HCT116 (cell line): ENCODE measurements around the gene TMEM86B. TPM values are rescaled to one million over a fixed set of nuclear protein-coding genes. Genes with fewer than 3 reads are reported as not detected.

Source experiments
- ATAC-seq: fragments of 200-7000 bp; cut with Tn5 transposase; 2 replicates; pipeline ENCODE4 v1.9.1; 2020; ENCODE audit warnings: mild to moderate bottlenecking, moderate library complexity
- BruUV-seq: library from RNA; stranded (reverse); fragments of 400-500 nt; replicated peaks from 2 replicates; lab custom pipeline; 2021; lab: Mats Ljungman, UMichigan
- CTCF ChIA-PET: fragments of 300-600 bp; sonication (Branson Sonifier 250); formaldehyde crosslinking; loops from one replicate; lab custom pipeline; 2021; ENCODE audit warnings: antibody characterized with exemption; lab: Charles Lee
- POLR2A ChIA-PET: fragments of 300-600, 350-600 bp; sonication (Branson Sonifier 250); formaldehyde crosslinking; loops from one replicate; lab custom pipeline; 2021; ENCODE audit warnings: antibody characterized with exemption; lab: Charles Lee
- RAD21 ChIA-PET, 2 experiments: fragments of 300-600 bp; sonication (Branson Sonifier 250); formaldehyde crosslinking; loops; one replicate each; lab custom pipeline; 2023; ENCODE audit warnings: low total read pairs in 2 of 2; ENCODE audit not compliant: uncharacterized antibody in 2 of 2, unreplicated experiment in 2 of 2, low non-redundant PET in 1 of 2; lab: Charles Lee
- DNase-seq: peaks from one replicate; pipeline ENCODE4 v3.0.0-alpha.2; 2010; ENCODE audit warnings: low read depth, low spot score
- H2AFZ ChIP-seq: fragments of 200-600 bp; shearing (Covaris generic), sonication (generic); 2 replicates; pipeline ENCODE4 v1.6.1; 2017; ENCODE audit warnings: low read depth, mixed run types, mixed read lengths, antibody characterized with exemption, low read length; ENCODE audit not compliant: poor library complexity, severe bottlenecking
- H3K27ac ChIP-seq: 2 replicates; pipeline ENCODE4 v1.5.1; 2012; ENCODE audit warnings: low read depth, low read length
- H3K27me3 ChIP-seq: fragments of 200-600 bp; sonication (generic); 2 replicates; pipeline ENCODE4 v1.6.1; 2016; ENCODE audit warnings: mixed run types, low read length, mixed read lengths; ENCODE audit not compliant: insufficient read depth
- H3K36me3 ChIP-seq, 2 experiments: fragments of 200-500 bp in 1 of 2; fragments of 200-600 bp in 1 of 2; sonication (Bioruptor generic) in 1 of 2; sonication (generic) in 1 of 2; 2 replicates each; pipeline versions ENCODE4 v1.5.1 to v1.6.1; 2014 to 2016; ENCODE audit warnings: low read length in 2 of 2, inconsistent platforms in 1 of 2, mixed read lengths in 1 of 2, mixed run types in 1 of 2; ENCODE audit not compliant: insufficient read depth in 2 of 2, control insufficient read depth in 1 of 2
- H3K4me1 ChIP-seq, 2 experiments: fragments of 200-600 bp in 1 of 2; sonication (generic) in 1 of 2; 2 replicates each; pipeline versions ENCODE4 v1.5.1 to v1.6.1; 2012 to 2017; ENCODE audit warnings: low read length in 2 of 2, inconsistent platforms in 1 of 2, mild to moderate bottlenecking in 1 of 2, mixed read lengths in 1 of 2, mixed run types in 1 of 2, moderate library complexity in 1 of 2; ENCODE audit not compliant: insufficient read depth in 2 of 2, control insufficient read depth in 1 of 2
- H3K4me2 ChIP-seq: fragments of 200-600 bp; sonication (generic); 2 replicates; pipeline ENCODE4 v1.6.1; 2017; ENCODE audit warnings: mixed run types, low read length, mixed read lengths
- H3K4me3 ChIP-seq, 2 experiments: fragments of 200-600 bp in 1 of 2; sonication (generic) in 1 of 2; replicated peaks in 1 of 2; 2 replicates each; pipeline ENCODE4 v1.5.1; 2011 to 2016; ENCODE audit warnings: low read length in 2 of 2, control low read depth in 1 of 2, low read depth in 1 of 2, mild to moderate bottlenecking in 1 of 2, mixed read lengths in 1 of 2, mixed run types in 1 of 2
- H3K79me2 ChIP-seq: fragments of 200-600 bp; sonication (generic); 2 replicates; pipeline ENCODE4 v1.6.1; 2017; ENCODE audit warnings: mild to moderate bottlenecking, mixed run types, low read length, moderate library complexity, mixed read lengths; ENCODE audit not compliant: insufficient read depth
- H3K9ac ChIP-seq: fragments of 200-600 bp; sonication (generic); 2 replicates; pipeline ENCODE4 v1.6.1; 2016; ENCODE audit warnings: low read length, mixed read lengths
- H3K9me2 ChIP-seq: fragments of 200-600 bp; sonication (generic), shearing (Covaris generic); 2 replicates; pipeline ENCODE4 v1.6.1; 2017; ENCODE audit warnings: mixed run types, mild to moderate bottlenecking, moderate library complexity; ENCODE audit not compliant: insufficient read depth
- H3K9me3 ChIP-seq, 2 experiments: fragments of 200-500 bp in 1 of 2; fragments of 200-600 bp in 1 of 2; sonication (Bioruptor generic) in 1 of 2; sonication (generic) in 1 of 2; 2 replicates each; pipeline ENCODE4 v1.6.1; 2014 to 2017; ENCODE audit warnings: low read length in 2 of 2, mixed read lengths in 2 of 2, inconsistent platforms in 1 of 2, low read depth in 1 of 2, mild to moderate bottlenecking in 1 of 2, mixed run types in 1 of 2, moderate library complexity in 1 of 2; ENCODE audit not compliant: control insufficient read depth in 1 of 2, insufficient read depth in 1 of 2
- H4K20me1 ChIP-seq: fragments of 200-600 bp; sonication (generic), shearing (Covaris generic); 2 replicates; pipeline ENCODE4 v1.6.1; 2017; ENCODE audit warnings: mixed run types, mild to moderate bottlenecking, moderate library complexity; ENCODE audit not compliant: insufficient read depth
- CBX3 ChIP-seq: IDR thresholded peaks from 2 replicates; pipeline ENCODE4 v1.6.1; 2012; ENCODE audit warnings: low read depth
- CEBPB ChIP-seq: IDR thresholded peaks from 2 replicates; pipeline ENCODE4 v1.6.1; 2012; ENCODE audit warnings: low read depth
- EGR1 ChIP-seq: IDR thresholded peaks from 2 replicates; pipeline ENCODE4 v1.6.1; 2012; ENCODE audit warnings: low read depth
- ELF1 ChIP-seq: IDR thresholded peaks from 2 replicates; pipeline ENCODE4 v1.6.1; 2012; ENCODE audit warnings: low read depth, borderline replicate concordance
- EZH2 ChIP-seq: fragments of 200-600 bp; sonication (generic); IDR thresholded peaks from 2 replicates; pipeline ENCODE4 v1.6.1; 2017; ENCODE audit warnings: antibody characterized with exemption, mixed run types
- EZH2phosphoT487 ChIP-seq: fragments of 200-600 bp; IDR thresholded peaks from 2 replicates; pipeline ENCODE4 v1.6.1; 2018; ENCODE audit warnings: antibody characterized with exemption, borderline replicate concordance
- FOSL1 ChIP-seq: IDR thresholded peaks from 2 replicates; pipeline ENCODE4 v1.6.1; 2012; ENCODE audit warnings: low read depth
- JUND ChIP-seq: IDR thresholded peaks from 2 replicates; pipeline ENCODE4 v1.6.1; 2012
- POLR2A ChIP-seq: IDR thresholded peaks from 2 replicates; pipeline ENCODE4 v1.7.0; 2011; ENCODE audit warnings: borderline replicate concordance; ENCODE audit not compliant: insufficient read depth, insufficient read length; ENCODE audit errors: extremely low read depth
- SIN3A ChIP-seq: IDR thresholded peaks from 2 replicates; pipeline ENCODE4 v1.6.1; 2012; ENCODE audit warnings: low read depth
- SRF ChIP-seq: IDR thresholded peaks from 2 replicates; pipeline ENCODE4 v1.6.1; 2012; ENCODE audit warnings: low read depth
- TCF7L2 ChIP-seq: IDR thresholded peaks from 2 replicates; pipeline ENCODE4 v1.7.0; 2011; ENCODE audit warnings: borderline replicate concordance, inconsistent platforms; ENCODE audit not compliant: insufficient read depth, insufficient read length; ENCODE audit errors: extremely low read depth
- YY1 ChIP-seq: IDR thresholded peaks from 2 replicates; pipeline ENCODE4 v1.6.1; 2011; ENCODE audit warnings: low read length, low read depth, moderate library complexity, mild to moderate bottlenecking; ENCODE audit not compliant: insufficient replicate concordance; ENCODE audit errors: extremely low read depth
- ZFX ChIP-seq: fragments of 450-650 bp; IDR thresholded peaks from 2 replicates; pipeline ENCODE4 v1.6.1; 2017
- intact Hi-C: fragments of 100-400 bp; cut with micrococcal nuclease; formaldehyde crosslinking; loops from 2 replicates; pipeline ENCODE4 v1.10.0; 2022
- total RNA-seq: library from RNA; stranded (reverse); gene quantifications from one replicate; pipeline ENCODE4 v1.2.1, GENCODE V29; 2021; ENCODE audit not compliant: unreplicated experiment
- TF ChIP-seq, protein P1 (sequence below): IDR thresholded peaks from 2 replicates; pipeline ENCODE4 v1.6.1; 2012
- TF ChIP-seq, protein P2 (sequence below): IDR thresholded peaks from 2 replicates; pipeline ENCODE4 v1.6.1; 2012; ENCODE audit warnings: low read depth
- TF ChIP-seq, protein P3 (sequence below): IDR thresholded peaks from 2 replicates; pipeline ENCODE4 v1.6.1; 2012
- TF ChIP-seq, protein P4 (sequence below), 3 experiments: fragments of 200-600 bp in 1 of 3; sonication (generic) in 1 of 3; IDR thresholded peaks in 2 of 3; conservative IDR thresholded peaks in 1 of 3; 2 replicates each; pipeline ENCODE4 v1.5.1; 2012 to 2017; ENCODE audit warnings: low read depth in 2 of 3, low read length in 2 of 3, antibody characterized with exemption in 1 of 3, borderline replicate concordance in 1 of 3, control low read depth in 1 of 3, mild to moderate bottlenecking in 1 of 3, mixed read lengths in 1 of 3, mixed run types in 1 of 3, moderate library complexity in 1 of 3; ENCODE audit not compliant: insufficient read depth in 1 of 3

TMEM86B gene
- total RNA-seq, 1 experiment from 2014 or later, result 10.6 TPM

DNA sequence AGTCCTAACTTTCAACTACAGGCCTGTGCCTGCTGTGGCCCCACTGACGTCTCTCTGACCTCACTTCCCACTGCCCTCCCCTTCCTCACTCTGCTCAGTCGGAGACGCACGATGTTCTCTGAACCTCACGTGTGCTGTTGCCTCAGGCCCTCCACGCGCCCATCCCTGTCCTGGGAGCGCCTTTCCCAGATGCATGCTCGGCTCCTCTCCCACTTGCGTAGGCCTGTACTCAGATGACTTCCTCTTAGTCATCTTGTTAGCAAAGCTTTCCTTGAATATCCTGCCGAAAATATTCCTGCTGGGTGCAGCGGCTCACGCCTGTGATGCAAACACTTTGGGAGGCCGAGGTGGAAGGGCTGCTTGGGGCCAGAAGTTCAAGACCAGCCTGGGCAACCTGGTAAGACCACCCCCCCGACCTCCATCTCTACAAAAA is 39.1 kb downstream of the TMEM86B start (continued):
- peak; percentile 52; the same call in 1 of the 2 replicates for TF ChIP-seq EGR1

GRCh38 chr19:55188625-55189024 is 39.9 kb downstream of the TMEM86B start:
- no peaks in the 10 kb centered on the region for H3K9me3 ChIP-seq
- H3K9me2 ChIP-seq, result no peaks in the 10 kb centered on the region
- peaks cover 4% of the 10 kb centered on the region; the same call in 1 of the 2 replicates for H3K79me2 ChIP-seq
- H3K4me3 ChIP-seq, result 0 out of 4 replicates have a peak overlapping the region, but pooled peaks of 1 of the 2 experiments have one; percentile 52
- peaks cover 10 to 33% of the 10 kb centered on the region in 2 experiments for H3K4me1 ChIP-seq
- no peak overlapping the region for H2AFZ ChIP-seq
- no peaks in the 10 kb centered on the region for H4K20me1 ChIP-seq
- H3K9ac ChIP-seq, result peak overlapping the region; percentile 63
- BruUV-seq, result TSS peak; percentile 51
- CTCF ChIA-PET, result interaction anchor here (0.7 to 1.0 kb wide), 2 partner anchors 21 to 92 kb away, joined by 3 read pairs; partner anchors contain the start of gene PTPRH
- peak overlapping the region; percentile 69 for H3K4me2 ChIP-seq
- ATAC-seq, result no peak
- peak overlapping the region; percentile 82; the same call in 1 of the 2 replicates for H3K27ac ChIP-seq
- H3K27me3 ChIP-seq, result no peaks in the 10 kb centered on the region
- intact Hi-C loops, result no loop called here
- RAD21 ChIA-PET, result no interaction called here
- POLR2A ChIA-PET, result interaction anchor here (0.7 to 2.5 kb wide), 5 partner anchors 12 to 91 kb away, joined by 3 to 7 read pairs (median 3); partner anchors contain the start of genes HSPBP1 and PTPRH
- DNase-seq, result no peak
- H3K36me3 ChIP-seq, result no peaks in the 10 kb centered on the region
- TF ChIP-seq, protein P1, sequence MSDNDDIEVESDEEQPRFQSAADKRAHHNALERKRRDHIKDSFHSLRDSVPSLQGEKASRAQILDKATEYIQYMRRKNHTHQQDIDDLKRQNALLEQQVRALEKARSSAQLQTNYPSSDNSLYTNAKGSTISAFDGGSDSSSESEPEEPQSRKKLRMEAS, result no peak
- no peak for TF ChIP-seq SRF
- TF ChIP-seq CBX3, result no peak
- TF ChIP-seq FOSL1, result no peak
- no peak for TF ChIP-seq EZH2
- TF ChIP-seq, protein P2, sequence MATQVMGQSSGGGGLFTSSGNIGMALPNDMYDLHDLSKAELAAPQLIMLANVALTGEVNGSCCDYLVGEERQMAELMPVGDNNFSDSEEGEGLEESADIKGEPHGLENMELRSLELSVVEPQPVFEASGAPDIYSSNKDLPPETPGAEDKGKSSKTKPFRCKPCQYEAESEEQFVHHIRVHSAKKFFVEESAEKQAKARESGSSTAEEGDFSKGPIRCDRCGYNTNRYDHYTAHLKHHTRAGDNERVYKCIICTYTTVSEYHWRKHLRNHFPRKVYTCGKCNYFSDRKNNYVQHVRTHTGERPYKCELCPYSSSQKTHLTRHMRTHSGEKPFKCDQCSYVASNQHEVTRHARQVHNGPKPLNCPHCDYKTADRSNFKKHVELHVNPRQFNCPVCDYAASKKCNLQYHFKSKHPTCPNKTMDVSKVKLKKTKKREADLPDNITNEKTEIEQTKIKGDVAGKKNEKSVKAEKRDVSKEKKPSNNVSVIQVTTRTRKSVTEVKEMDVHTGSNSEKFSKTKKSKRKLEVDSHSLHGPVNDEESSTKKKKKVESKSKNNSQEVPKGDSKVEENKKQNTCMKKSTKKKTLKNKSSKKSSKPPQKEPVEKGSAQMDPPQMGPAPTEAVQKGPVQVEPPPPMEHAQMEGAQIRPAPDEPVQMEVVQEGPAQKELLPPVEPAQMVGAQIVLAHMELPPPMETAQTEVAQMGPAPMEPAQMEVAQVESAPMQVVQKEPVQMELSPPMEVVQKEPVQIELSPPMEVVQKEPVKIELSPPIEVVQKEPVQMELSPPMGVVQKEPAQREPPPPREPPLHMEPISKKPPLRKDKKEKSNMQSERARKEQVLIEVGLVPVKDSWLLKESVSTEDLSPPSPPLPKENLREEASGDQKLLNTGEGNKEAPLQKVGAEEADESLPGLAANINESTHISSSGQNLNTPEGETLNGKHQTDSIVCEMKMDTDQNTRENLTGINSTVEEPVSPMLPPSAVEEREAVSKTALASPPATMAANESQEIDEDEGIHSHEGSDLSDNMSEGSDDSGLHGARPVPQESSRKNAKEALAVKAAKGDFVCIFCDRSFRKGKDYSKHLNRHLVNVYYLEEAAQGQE, result no peak
- no peak for TF ChIP-seq JUND
- no peak for TF ChIP-seq EGR1
- no peak for TF ChIP-seq POLR2A
- TF ChIP-seq CEBPB, result no peak
- no peak for TF ChIP-seq YY1
- TF ChIP-seq SIN3A, result no peak
- no peak for TF ChIP-seq TCF7L2
- TF ChIP-seq ELF1, result no peak
- TF ChIP-seq, protein P3, sequence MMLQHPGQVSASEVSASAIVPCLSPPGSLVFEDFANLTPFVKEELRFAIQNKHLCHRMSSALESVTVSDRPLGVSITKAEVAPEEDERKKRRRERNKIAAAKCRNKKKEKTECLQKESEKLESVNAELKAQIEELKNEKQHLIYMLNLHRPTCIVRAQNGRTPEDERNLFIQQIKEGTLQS, result no peak
- TF ChIP-seq, protein P4, sequence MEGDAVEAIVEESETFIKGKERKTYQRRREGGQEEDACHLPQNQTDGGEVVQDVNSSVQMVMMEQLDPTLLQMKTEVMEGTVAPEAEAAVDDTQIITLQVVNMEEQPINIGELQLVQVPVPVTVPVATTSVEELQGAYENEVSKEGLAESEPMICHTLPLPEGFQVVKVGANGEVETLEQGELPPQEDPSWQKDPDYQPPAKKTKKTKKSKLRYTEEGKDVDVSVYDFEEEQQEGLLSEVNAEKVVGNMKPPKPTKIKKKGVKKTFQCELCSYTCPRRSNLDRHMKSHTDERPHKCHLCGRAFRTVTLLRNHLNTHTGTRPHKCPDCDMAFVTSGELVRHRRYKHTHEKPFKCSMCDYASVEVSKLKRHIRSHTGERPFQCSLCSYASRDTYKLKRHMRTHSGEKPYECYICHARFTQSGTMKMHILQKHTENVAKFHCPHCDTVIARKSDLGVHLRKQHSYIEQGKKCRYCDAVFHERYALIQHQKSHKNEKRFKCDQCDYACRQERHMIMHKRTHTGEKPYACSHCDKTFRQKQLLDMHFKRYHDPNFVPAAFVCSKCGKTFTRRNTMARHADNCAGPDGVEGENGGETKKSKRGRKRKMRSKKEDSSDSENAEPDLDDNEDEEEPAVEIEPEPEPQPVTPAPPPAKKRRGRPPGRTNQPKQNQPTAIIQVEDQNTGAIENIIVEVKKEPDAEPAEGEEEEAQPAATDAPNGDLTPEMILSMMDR (IDR thresholded peaks at IDR 0.05 in 2 of 3, conservative IDR thresholded peaks at IDR 0.05 in 1 of 3; ENCODE audit: borderline replicate concordance in 1 of 3, insufficient read depth in 1 of 3, low read depth in 2 of 3, low read length in 2 of 3), result no peak
- no peak for TF ChIP-seq EZH2phosphoT487
- TF ChIP-seq ZFX, result no peak
